SH-SY5Y (cell line): ENCODE results near the gene ANKLE2.

Experiments
- GATA2 ChIP-seq: IDR thresholded peaks from 2 replicates; pipeline ENCODE4 v1.6.1; 2011; ENCODE audit warnings: mild to moderate bottlenecking, low read depth, low read length
- GATA3 ChIP-seq: IDR thresholded peaks from 2 replicates; pipeline ENCODE4 v1.6.1; 2011; ENCODE audit warnings: low read depth, mild to moderate bottlenecking, low read length, moderate library complexity

The ANKLE2 gene

GRCh38 chr12:132703641-132704040 lies 58.0 kb downstream of the ANKLE2 start:
- no peak for TF ChIP-seq GATA2
- no peak for TF ChIP-seq GATA3

GRCh38 chr12:132702640-132703039 lies 59.0 kb downstream of the ANKLE2 start:
- TF ChIP-seq GATA2 (no peak), GATA3 (no peak)

- no peak for TF ChIP-seq GATA2
- no peak for TF ChIP-seq GATA3
These were observed 61.3 kb downstream of the ANKLE2 start for GRCh38 chr12:132700212-132700822.

- TF ChIP-seq GATA2 (no peak), GATA3 (no peak)
These were observed 63.3 kb downstream of the ANKLE2 start for GRCh38 chr12:132698341-132698740.

DNA sequence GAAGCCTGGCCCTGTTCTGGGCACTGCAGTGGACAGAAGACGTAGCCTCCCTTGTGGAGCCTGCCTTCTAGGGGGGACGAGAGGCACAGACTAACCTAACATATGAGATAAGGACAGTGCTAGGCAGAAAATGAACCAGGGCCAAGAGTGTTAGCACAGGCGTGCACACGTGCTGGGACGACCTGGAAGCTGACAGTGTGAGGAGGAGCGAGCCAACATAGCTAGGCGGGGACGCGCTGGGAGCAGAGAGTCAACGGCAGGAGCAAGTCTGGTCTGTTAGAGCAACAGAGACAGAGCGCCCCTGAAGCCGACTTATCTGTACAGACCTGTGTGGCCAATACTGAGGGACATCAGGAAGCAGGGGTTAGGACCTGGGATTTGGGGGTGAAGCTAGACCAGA lies 66.2 kb downstream of the ANKLE2 start:
- TF ChIP-seq GATA3 (no peak), GATA2 (no peak)

DNA sequence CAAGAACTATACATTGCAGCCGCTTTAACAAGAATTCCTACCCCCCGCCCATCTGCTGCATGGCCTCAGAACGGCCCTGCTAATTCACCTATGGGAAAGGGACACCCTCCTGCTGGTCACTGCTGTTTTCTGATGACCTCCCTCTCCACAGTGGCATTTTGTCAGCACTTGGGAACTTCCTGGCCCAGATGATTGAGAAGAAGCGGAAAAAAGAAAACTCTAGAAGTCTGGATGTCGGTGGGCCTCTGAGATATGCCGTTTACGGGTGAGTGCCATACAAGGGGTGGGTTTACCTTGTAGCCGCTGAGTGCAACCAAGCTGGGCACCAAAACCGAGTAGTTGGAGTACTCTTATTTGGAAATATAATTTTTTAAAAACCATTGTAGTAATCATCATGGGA lies 71.5 kb downstream of the ANKLE2 start:
- no peak for TF ChIP-seq GATA2
- TF ChIP-seq GATA3 = no peak

- TF ChIP-seq GATA3 = no peak
- TF ChIP-seq GATA2 = no peak
These were observed 72.4 kb downstream of the ANKLE2 start for GRCh38 chr12:132689227-132689626.

DNA sequence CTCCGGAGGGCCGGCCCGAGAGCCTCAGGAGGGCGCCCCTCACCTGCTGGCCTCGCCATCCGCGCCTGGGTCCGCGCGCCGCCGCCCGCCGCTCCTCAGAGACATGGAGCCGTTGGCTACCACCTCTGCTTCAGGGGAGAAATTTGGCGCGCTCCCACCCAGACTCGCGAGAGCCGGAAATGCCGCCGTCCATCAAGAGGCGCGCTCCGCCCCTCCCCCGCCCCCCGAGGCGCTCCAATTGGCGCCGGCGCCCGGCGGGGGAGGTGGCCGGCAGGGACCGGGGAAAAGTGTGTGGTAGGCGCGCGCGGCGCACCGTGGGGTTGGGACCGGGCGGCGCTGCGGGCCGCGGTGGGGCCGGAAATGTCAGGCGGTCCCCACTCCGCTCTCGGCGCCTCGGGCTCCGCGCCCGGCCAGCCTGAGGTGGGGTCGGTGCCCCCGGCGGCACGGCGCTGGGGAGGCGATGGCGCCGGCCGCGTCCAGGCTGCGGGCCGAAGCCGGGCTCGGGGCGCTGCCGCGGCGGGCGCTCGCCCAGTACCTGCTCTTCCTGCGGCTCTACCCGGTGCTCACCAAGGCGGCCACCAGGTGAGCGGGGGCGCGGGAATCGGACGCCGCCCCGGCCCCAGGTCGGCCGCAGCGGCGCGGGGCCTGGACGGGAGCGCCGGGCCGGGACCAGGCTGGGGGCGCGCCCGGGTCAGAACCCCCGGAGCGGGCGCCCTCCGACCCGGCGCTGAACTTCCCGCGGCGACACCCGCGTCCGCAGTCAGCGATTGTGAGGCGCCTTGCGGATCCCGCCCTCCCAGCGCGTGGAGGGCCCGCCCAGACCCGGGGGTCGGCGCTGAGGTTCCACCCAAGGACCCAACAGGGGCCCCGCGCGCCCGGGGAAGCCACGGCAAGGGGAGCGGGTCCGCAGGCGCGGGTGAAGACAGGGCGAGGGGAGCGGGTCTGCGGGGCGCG lies 74.1 kb downstream of the ANKLE2 start, which contains the start of the genes POLE and PXMP2:
TSS of gene POLE (minus strand) at position 132 of the 954 bp plus-strand sequence. CDS start at position 105, 27 bp downstream.
TSS of gene PXMP2 (plus strand) at position 377 of the 954 bp plus-strand sequence. CDS start at position 461, 84 bp downstream.
- TF ChIP-seq GATA2 (no peak), GATA3 (no peak)

DNA sequence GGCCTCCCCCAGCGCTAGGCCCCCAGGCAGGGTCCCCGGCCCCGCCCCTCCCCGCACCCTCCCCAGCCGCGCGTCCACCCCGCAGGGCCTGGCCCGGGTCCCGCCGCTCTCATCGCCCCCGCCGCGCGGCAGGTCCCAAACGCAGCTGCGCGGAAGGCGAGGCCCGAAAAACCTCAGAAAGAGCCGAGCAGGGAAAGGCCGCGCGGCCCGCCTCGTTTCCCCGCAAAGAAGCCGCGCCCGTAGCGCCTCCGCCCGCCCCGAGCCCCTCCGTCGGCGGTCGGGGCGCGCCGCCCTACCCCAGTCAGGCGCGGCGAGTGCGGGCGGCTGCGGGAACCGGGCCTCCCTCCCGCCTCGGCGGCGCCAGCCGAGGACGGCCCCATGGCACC lies 74.8 kb downstream of the ANKLE2 start:
- TF ChIP-seq GATA2 (no peak), GATA3 (no peak)

- TF ChIP-seq GATA2 = no peak
- no peak for TF ChIP-seq GATA3
These were observed 76.2 kb downstream of the ANKLE2 start for GRCh38 chr12:132685400-132685799.

DNA sequence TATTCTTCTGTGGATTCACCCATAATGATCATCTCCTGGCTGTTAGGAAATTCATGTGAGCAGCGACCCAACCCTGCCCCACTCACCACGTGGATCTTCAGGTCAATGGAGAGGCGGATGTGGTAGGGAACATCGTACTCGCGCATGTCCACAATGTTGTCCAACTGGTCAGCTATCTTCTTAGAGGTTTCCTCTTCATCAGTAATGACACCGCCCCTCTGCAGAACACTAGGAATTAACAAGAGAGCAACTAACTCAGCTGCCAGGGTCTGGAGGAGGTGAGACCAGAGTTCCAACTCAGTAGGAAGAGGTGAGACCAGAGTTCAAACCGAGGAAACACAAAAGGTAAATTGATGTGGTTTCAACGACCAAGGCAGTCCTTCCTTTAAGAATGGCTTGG lies 84.1 kb downstream of the ANKLE2 start:
- TF ChIP-seq GATA2 (no peak), GATA3 (no peak)

- TF ChIP-seq GATA3 (no peak), GATA2 (no peak)
These were observed 85.7 kb downstream of the ANKLE2 start for GRCh38 chr12:132675757-132676432.
